ENCODE data around the gene ASTN1.

- TF ChIP-seq EZH2 (IDR thresholded peaks at IDR 0.05), result no peak
- no peak for TF ChIP-seq FOXP2 (optimal IDR thresholded peaks at IDR 0.05; ENCODE audit: control extremely low read depth, extremely low read length, insufficient read depth)
Observed at GRCh38 chr1:177211231-177211630, 46.7 kb upstream of the ASTN1 start.
